ENCODE measurements around the gene RAD50. TPM values are rescaled to one million over a fixed set of nuclear protein-coding genes. Genes with fewer than 3 reads are reported as not detected.

The RAD50 gene
- total RNA-seq, 4 donors from 2014 or later = 31.1 to 53.7 (median 35.0) TPM

GRCh38 chr5:132595624-132596023, 38.8 kb downstream of the RAD50 start:
- 66 to 71% methylated on average over 4 to 5 of the region's 5 CpGs for WGBS, 2 donors (ENCODE audit: low coverage in 1 of 2)
- TF ChIP-seq, protein P1, sequence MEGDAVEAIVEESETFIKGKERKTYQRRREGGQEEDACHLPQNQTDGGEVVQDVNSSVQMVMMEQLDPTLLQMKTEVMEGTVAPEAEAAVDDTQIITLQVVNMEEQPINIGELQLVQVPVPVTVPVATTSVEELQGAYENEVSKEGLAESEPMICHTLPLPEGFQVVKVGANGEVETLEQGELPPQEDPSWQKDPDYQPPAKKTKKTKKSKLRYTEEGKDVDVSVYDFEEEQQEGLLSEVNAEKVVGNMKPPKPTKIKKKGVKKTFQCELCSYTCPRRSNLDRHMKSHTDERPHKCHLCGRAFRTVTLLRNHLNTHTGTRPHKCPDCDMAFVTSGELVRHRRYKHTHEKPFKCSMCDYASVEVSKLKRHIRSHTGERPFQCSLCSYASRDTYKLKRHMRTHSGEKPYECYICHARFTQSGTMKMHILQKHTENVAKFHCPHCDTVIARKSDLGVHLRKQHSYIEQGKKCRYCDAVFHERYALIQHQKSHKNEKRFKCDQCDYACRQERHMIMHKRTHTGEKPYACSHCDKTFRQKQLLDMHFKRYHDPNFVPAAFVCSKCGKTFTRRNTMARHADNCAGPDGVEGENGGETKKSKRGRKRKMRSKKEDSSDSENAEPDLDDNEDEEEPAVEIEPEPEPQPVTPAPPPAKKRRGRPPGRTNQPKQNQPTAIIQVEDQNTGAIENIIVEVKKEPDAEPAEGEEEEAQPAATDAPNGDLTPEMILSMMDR (IDR thresholded peaks at IDR 0.05) = no peak
- TF ChIP-seq POLR2AphosphoS5 (IDR thresholded peaks at IDR 0.05) = no peak
- no peak for TF ChIP-seq EP300 (IDR thresholded peaks at IDR 0.05)
- TF ChIP-seq POLR2A (IDR thresholded peaks at IDR 0.05) = no peak
- Histone ChIP-seq H3K27me3 (no peaks in the 10 kb centered on the region), H3K27ac (no peak overlapping the region), H3K4me3 (no peak overlapping the region), H3K9me3 (no peaks in the 10 kb centered on the region), H3K4me1 (no peaks in the 10 kb centered on the region), H3K36me3 (peaks cover 5 to 98% of the 10 kb centered on the region in 2 donors)
- no peak for ATAC-seq

- H3K9me3 ChIP-seq = no peaks in the 10 kb centered on the region
These were observed 44.4 kb downstream of the RAD50 start for GRCh38 chr5:132601071-132601728.

DNA sequence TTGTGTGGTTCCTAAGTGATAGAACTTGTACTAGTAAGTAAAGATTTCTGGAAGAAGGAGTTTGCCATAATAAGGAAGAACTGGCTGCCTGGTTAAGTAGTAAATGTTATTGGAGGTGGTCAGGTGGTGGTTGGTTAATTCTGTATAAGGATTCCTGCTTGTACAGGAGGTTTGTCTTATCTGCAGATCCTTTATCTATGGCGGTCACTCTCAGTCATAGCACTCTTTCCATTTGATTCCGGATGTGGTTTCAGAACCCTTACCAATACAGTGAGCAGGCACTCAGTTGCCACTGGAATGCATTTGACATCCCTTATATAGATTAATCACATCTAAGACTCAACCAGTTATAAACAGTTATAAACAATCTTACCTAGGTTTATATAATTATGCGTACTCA, 50.3 kb downstream of the RAD50 start:
- Histone ChIP-seq H3K27me3 (no peaks in the 10 kb centered on the region), H3K36me3 (peaks cover 0 to 91% of the 10 kb centered on the region in 2 donors), H3K4me3 (no peak overlapping the region), H3K4me1 (no peaks in the 10 kb centered on the region), H3K27ac (no peak overlapping the region), H3K9me3 (no peaks in the 10 kb centered on the region)
- 77 to 97% methylated on average over 3 of the region's 3 CpGs for WGBS, 2 donors (ENCODE audit: low coverage in 1 of 2)
- TF ChIP-seq POLR2AphosphoS5 (IDR thresholded peaks at IDR 0.05) (no peak), POLR2A (IDR thresholded peaks at IDR 0.05) (no peak), EP300 (IDR thresholded peaks at IDR 0.05) (no peak)
- TF ChIP-seq, protein P1 (IDR thresholded peaks at IDR 0.05) = no peak
- no peak for ATAC-seq

More at GRCh38 chr5:132601071-132601728, 44.4 kb downstream of the RAD50 start:
- TF ChIP-seq POLR2A (IDR thresholded peaks at IDR 0.05) (no peak), EP300 (IDR thresholded peaks at IDR 0.05) (no peak), POLR2AphosphoS5 (IDR thresholded peaks at IDR 0.05) (no peak)
- TF ChIP-seq, protein P1 (IDR thresholded peaks at IDR 0.05) = no peak
- Histone ChIP-seq H3K27me3 (no peaks in the 10 kb centered on the region), H3K27ac (no peak overlapping the region), H3K4me3 (no peak overlapping the region), H3K36me3 (peaks cover 0 to 92% of the 10 kb centered on the region in 2 donors), H3K4me1 (no peaks in the 10 kb centered on the region)
- ATAC-seq = no peak
- WGBS, 2 donors (ENCODE audit: low coverage in 1 of 2) = 84 to 85% methylated on average over 6 to 8 of the region's 8 CpGs

DNA sequence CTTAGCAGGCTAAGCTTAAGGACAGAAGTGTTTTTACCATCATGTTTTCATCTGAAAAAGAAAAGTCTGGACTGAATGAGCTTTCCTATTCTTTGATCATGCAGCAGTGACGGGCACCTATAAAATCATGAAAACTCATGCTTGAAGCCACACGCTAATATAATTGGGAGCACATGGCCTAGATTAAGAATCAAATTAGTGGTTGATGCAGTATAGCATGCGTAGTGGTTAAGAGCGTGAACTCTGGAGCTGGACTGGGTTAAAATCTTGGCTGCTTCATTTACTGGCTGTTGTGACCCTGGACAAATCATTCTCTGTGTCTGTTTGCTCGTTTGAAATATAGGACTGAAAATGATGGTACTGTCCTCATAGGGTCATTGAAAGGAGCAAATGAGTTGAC, 51.3 kb downstream of the RAD50 start:
- Histone ChIP-seq H3K4me3 (no peak overlapping the region), H3K36me3 (peaks cover 0 to 96% of the 10 kb centered on the region in 2 donors), H3K9me3 (no peaks in the 10 kb centered on the region), H3K27me3 (no peaks in the 10 kb centered on the region), H3K27ac (no peak overlapping the region), H3K4me1 (no peaks in the 10 kb centered on the region)
- TF ChIP-seq POLR2AphosphoS5 (IDR thresholded peaks at IDR 0.05) (no peak), EP300 (IDR thresholded peaks at IDR 0.05) (no peak), POLR2A (IDR thresholded peaks at IDR 0.05) (no peak)
- TF ChIP-seq, protein P1 (IDR thresholded peaks at IDR 0.05) = no peak
- WGBS, 2 donors (ENCODE audit: low coverage in 1 of 2) = 79 to 92% methylated on average over 5 of the region's 5 CpGs
- no peak for ATAC-seq

- TF ChIP-seq POLR2A (IDR thresholded peaks at IDR 0.05) (no peak), EP300 (IDR thresholded peaks at IDR 0.05) (no peak)
- H3K9me3 ChIP-seq = no peaks in the 10 kb centered on the region
- no peak overlapping the region for H3K4me3 ChIP-seq
- H3K27ac ChIP-seq = no peak overlapping the region
- WGBS, 2 donors (ENCODE audit: low coverage in 1 of 2) = 88 to 90% methylated on average over 2 of the region's 2 CpGs
- no peaks in the 10 kb centered on the region for H3K27me3 ChIP-seq
- H3K36me3 ChIP-seq = peaks cover 3 to 94% of the 10 kb centered on the region in 2 donors
- no peaks in the 10 kb centered on the region for H3K4me1 ChIP-seq
- no peak for ATAC-seq
These were observed 55.2 kb downstream of the RAD50 start for GRCh38 chr5:132611965-132612364.
